A549 (cell line): ENCODE measurements around the gene TRMT2A.

Source experiments
- CHD4 ChIP-seq: fragments of 200-600 bp; sonication (generic); IDR thresholded peaks from 2 replicates; pipeline ENCODE4 v1.6.1; 2016; ENCODE audit warnings: antibody characterized with exemption, mild to moderate bottlenecking, borderline replicate concordance
- CTCF ChIP-seq: fragments of >200 bp; sonication (Bioruptor Twin); formaldehyde crosslinking; IDR thresholded peaks from 3 replicates; pipeline ENCODE4 v1.5.1; 2016
- EP300 ChIP-seq, 2 experiments: fragments of >200 bp; sonication (Bioruptor Twin); formaldehyde crosslinking; IDR thresholded peaks; 2 replicates in 1 of 2; 3 replicates in 1 of 2; pipeline ENCODE4 v1.6.1; 2016 to 2017
- HDAC2 ChIP-seq: fragments of 200-600 bp; sonication (generic); IDR thresholded peaks from 2 replicates; pipeline ENCODE4 v1.6.1; 2016
- MAX ChIP-seq: IDR thresholded peaks from 2 replicates; pipeline ENCODE4 v1.6.1; 2012
- NR3C1 ChIP-seq: fragments of >200 bp; sonication (Bioruptor Twin); formaldehyde crosslinking; IDR thresholded peaks from 3 replicates; pipeline ENCODE4 v1.6.1; 2017
- SREBF2 ChIP-seq: fragments of 450-650 bp; IDR thresholded peaks from 2 replicates; pipeline ENCODE4 v1.6.1; 2014; ENCODE audit warnings: mild to moderate bottlenecking, moderate library complexity
- USF2 ChIP-seq: fragments of 450-650 bp; IDR thresholded peaks from 2 replicates; pipeline ENCODE4 v1.6.1; 2014; ENCODE audit warnings: antibody characterized with exemption

GRCh38 chr22:20115691-20116375 is 1.2 kb downstream of the TRMT2A start, which contains the start of gene RANBP1:
- TF ChIP-seq EP300 (IDR thresholded peaks at IDR 0.05) = no peak
- TF ChIP-seq USF2 = no peak
- no peak for TF ChIP-seq HDAC2
- TF ChIP-seq NR3C1 = no peak
- TF ChIP-seq CTCF = no peak
- no peak for TF ChIP-seq CHD4
- no peak for TF ChIP-seq SREBF2
- no peak for TF ChIP-seq MAX
